ENCODE data around the gene SFMBT2.

DNA sequence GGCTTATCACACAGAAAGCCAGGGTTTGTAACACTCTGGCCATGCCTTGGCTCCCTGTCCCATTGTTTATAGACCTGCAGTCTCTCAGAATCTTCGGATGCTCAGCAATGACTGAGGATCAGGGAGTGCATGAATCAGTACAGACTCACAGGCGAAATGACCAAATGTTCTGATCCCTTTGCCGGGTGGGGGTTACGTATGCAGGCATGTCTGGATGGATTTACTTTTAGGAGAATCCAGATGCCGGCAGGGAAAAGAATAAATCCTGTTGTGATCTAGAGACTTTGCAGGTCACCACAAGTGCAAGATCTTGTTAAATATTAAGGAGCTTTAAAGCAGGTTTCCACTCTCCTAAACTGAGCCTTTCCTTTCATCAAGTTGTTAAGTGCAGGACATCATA, 149.5 kb downstream of the SFMBT2 start:
- TF ChIP-seq, protein P1, sequence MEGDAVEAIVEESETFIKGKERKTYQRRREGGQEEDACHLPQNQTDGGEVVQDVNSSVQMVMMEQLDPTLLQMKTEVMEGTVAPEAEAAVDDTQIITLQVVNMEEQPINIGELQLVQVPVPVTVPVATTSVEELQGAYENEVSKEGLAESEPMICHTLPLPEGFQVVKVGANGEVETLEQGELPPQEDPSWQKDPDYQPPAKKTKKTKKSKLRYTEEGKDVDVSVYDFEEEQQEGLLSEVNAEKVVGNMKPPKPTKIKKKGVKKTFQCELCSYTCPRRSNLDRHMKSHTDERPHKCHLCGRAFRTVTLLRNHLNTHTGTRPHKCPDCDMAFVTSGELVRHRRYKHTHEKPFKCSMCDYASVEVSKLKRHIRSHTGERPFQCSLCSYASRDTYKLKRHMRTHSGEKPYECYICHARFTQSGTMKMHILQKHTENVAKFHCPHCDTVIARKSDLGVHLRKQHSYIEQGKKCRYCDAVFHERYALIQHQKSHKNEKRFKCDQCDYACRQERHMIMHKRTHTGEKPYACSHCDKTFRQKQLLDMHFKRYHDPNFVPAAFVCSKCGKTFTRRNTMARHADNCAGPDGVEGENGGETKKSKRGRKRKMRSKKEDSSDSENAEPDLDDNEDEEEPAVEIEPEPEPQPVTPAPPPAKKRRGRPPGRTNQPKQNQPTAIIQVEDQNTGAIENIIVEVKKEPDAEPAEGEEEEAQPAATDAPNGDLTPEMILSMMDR (conservative IDR thresholded peaks at IDR 0.05; ENCODE audit: low read length) = no peak
- TF ChIP-seq EZH2phosphoT487 (IDR thresholded peaks at IDR 0.05; ENCODE audit: borderline replicate concordance, low read depth, low read length) = no peak

All from OCI-LY7 (cell line).